SJSA1 (cell line): ENCODE data around the gene MICOS13. TPM values are rescaled to one million over a fixed set of nuclear protein-coding genes. Genes with fewer than 3 reads are reported as not detected.

Source experiments
- DNase-seq, 2 experiments: peaks; one replicate each; pipeline ENCODE4 v3.0.0-alpha.2; 2015 to 2020; ENCODE audit warnings: low spot score in 2 of 2, low read depth in 1 of 2
- H3K27ac ChIP-seq: fragments of 250-450 bp; sonication (Bioruptor Pico); 2 replicates; pipeline ENCODE4 v1.5.1; 2020; ENCODE audit warnings: mild to moderate bottlenecking, moderate library complexity
- H3K27me3 ChIP-seq: fragments of 250-450 bp; sonication (Bioruptor Pico); replicated peaks from 2 replicates; pipeline ENCODE4 v1.5.1; 2020; ENCODE audit warnings: mild to moderate bottlenecking, moderate library complexity
- H3K36me3 ChIP-seq: fragments of 250-450 bp; sonication (Bioruptor Pico); 2 replicates; pipeline ENCODE4 v1.5.1; 2020; ENCODE audit warnings: mild to moderate bottlenecking
- H3K4me1 ChIP-seq: fragments of 250-450 bp; sonication (Bioruptor Pico); replicated peaks from 2 replicates; pipeline ENCODE4 v1.6.1; 2021; ENCODE audit warnings: mild to moderate bottlenecking
- H3K4me3 ChIP-seq: fragments of 250-450 bp; sonication (Bioruptor Pico); 2 replicates; pipeline ENCODE4 v1.5.1; 2020; ENCODE audit warnings: mild to moderate bottlenecking
- H3K9me3 ChIP-seq: fragments of 250-450 bp; sonication (Bioruptor Pico); replicated peaks from 2 replicates; pipeline ENCODE4 v1.5.1; 2020; ENCODE audit warnings: mild to moderate bottlenecking
- total RNA-seq: library from RNA; depleted of rRNA; stranded (reverse); fragments of >200 nt; shearing (Covaris generic); gene quantifications from 2 replicates; pipeline ENCODE4 v1.2.3, GENCODE V29; 2014

MICOS13 gene
- total RNA-seq, 1 experiment from 2014 or later: 48.9 TPM

GRCh38 chr19:5654931-5655330, 25.4 kb downstream of the MICOS13 start:
- H3K27me3 ChIP-seq: no peaks in the 10 kb centered on the region
- no peak for DNase-seq
- peaks cover 92% of the 10 kb centered on the region for H3K36me3 ChIP-seq
- H3K4me1 ChIP-seq: no peaks in the 10 kb centered on the region
- H3K27ac ChIP-seq: no peak overlapping the region
- H3K9me3 ChIP-seq: no peaks in the 10 kb centered on the region
- no peak overlapping the region for H3K4me3 ChIP-seq

DNA sequence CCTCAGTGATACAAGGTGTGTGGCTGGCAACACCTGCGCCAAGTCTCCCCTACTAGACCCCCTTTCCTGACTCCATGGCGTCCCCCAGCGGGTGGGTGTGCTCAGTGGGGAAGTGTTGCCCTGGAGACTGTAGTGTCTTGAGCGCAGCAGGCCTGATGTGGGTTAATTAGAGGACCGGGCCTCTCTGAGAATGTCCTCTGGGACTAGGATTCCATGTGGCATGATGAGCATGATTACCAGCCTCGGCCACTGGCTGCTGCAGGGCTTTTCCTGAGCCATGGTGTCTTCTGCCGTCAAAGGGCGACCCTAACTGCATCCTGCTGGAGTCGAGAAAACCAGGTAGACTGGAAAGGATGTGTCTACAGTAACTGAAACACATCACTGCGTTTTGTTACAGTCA, 28.1 kb downstream of the MICOS13 start:
- DNase-seq: no peak
- Histone ChIP-seq H3K9me3 (no peaks in the 10 kb centered on the region), H3K27me3 (no peaks in the 10 kb centered on the region), H3K36me3 (peaks cover 87% of the 10 kb centered on the region), H3K4me1 (no peaks in the 10 kb centered on the region), H3K4me3 (no peak overlapping the region), H3K27ac (no peak overlapping the region)

DNA sequence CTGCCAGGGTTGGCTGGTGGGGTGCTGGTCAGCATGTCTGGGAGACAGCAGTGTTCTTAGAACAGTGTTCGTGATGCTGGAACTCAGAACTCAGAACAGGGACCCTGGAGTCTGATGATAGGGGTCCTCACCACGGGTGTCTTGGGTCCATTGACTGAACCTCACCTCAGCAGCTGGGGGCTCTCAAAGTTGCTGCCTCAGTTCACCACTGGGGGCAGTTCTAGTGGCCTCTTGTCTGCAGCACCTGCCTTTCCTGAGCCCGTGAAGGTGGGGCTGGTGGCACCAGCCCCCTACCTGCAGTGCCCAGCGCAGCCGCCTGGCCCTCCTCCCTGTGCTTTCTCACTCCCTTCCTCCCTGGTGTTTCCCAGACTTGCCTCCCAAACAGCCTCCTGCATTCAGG, 29.0 kb downstream of the MICOS13 start:
- H3K27ac ChIP-seq: no peak overlapping the region
- no peaks in the 10 kb centered on the region for H3K9me3 ChIP-seq
- DNase-seq: no peak
- H3K4me3 ChIP-seq: no peak overlapping the region
- peaks cover 90% of the 10 kb centered on the region for H3K36me3 ChIP-seq
- H3K4me1 ChIP-seq: no peaks in the 10 kb centered on the region
- H3K27me3 ChIP-seq: no peaks in the 10 kb centered on the region

DNA sequence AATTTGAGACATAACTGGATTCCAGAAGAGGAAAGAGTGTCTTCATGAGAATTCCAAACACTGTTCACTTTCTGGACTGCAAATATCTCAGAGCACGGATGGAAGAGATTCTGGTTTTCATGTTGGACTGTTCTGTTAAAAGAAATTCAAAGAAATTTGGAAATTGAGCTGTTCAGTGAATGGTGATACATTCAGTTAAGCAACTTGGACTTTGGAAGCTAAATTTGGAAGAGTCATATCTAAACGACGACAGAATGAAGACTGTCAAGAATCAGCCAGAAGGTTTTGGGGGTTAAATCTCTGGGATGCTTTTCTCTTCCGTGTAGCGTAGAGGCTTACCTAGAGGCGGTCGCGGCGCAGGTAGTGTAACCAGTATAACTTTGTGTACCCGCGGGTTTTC, 31.9 kb downstream of the MICOS13 start:
- Histone ChIP-seq H3K36me3 (peaks cover 93% of the 10 kb centered on the region), H3K4me3 (no peak overlapping the region), H3K9me3 (no peaks in the 10 kb centered on the region), H3K4me1 (no peaks in the 10 kb centered on the region), H3K27ac (no peak overlapping the region), H3K27me3 (no peaks in the 10 kb centered on the region)
- no peak for DNase-seq

- Histone ChIP-seq H3K36me3 (peaks cover 92% of the 10 kb centered on the region), H3K4me3 (no peak overlapping the region), H3K9me3 (no peaks in the 10 kb centered on the region), H3K27ac (no peak overlapping the region), H3K4me1 (no peaks in the 10 kb centered on the region), H3K27me3 (no peaks in the 10 kb centered on the region)
- DNase-seq: no peak
Measured at GRCh38 chr19:5646703-5647102, 33.6 kb downstream of the MICOS13 start.

GRCh38 chr19:5645409-5645808, 34.9 kb downstream of the MICOS13 start:
- no peak overlapping the region for H3K27ac ChIP-seq
- no peaks in the 10 kb centered on the region for H3K4me1 ChIP-seq
- no peaks in the 10 kb centered on the region for H3K27me3 ChIP-seq
- no peak overlapping the region for H3K4me3 ChIP-seq
- no peak for DNase-seq
- peaks cover 87% of the 10 kb centered on the region for H3K36me3 ChIP-seq
- no peaks in the 10 kb centered on the region for H3K9me3 ChIP-seq

GRCh38 chr19:5644037-5644436, 36.3 kb downstream of the MICOS13 start:
- Histone ChIP-seq H3K27ac (no peak overlapping the region), H3K4me3 (no peak overlapping the region), H3K36me3 (peaks cover 81% of the 10 kb centered on the region), H3K9me3 (no peaks in the 10 kb centered on the region), H3K4me1 (no peaks in the 10 kb centered on the region), H3K27me3 (no peaks in the 10 kb centered on the region)
- no peak for DNase-seq

- no peak overlapping the region for H3K4me3 ChIP-seq
- no peaks in the 10 kb centered on the region for H3K9me3 ChIP-seq
- no peak overlapping the region for H3K27ac ChIP-seq
- no peaks in the 10 kb centered on the region for H3K4me1 ChIP-seq
- H3K36me3 ChIP-seq: peaks cover 78% of the 10 kb centered on the region
- H3K27me3 ChIP-seq: no peaks in the 10 kb centered on the region
- no peak for DNase-seq
Measured at GRCh38 chr19:5643060-5643459, 37.3 kb downstream of the MICOS13 start.

DNA sequence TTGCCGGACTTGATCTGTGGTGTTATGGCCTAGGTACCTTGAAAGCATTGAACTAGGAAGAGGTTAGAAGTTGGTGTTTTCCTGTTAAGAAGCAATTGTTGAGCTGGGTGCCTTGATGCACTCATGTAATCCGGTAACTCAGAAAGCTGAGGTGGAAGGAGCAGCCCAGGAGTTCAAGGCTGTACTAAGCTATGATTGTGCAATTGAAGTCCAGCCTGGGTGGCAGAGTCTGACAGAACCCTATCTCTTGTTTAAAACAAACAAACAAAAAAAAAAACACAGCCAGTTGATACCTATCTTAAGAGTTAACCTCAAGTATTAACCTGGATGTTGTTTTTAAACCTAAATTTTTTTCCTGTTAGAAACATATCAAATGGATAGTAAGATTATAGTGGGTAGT, 38.1 kb downstream of the MICOS13 start:
- peaks cover 76% of the 10 kb centered on the region for H3K36me3 ChIP-seq

GRCh38 chr19:5641171-5641570, 39.1 kb downstream of the MICOS13 start:
- no peaks in the 10 kb centered on the region for H3K27me3 ChIP-seq
- H3K9me3 ChIP-seq: no peaks in the 10 kb centered on the region
- no peak for DNase-seq
- H3K27ac ChIP-seq: no peak overlapping the region
- peaks cover 71% of the 10 kb centered on the region for H3K36me3 ChIP-seq
- H3K4me1 ChIP-seq: no peaks in the 10 kb centered on the region
- H3K4me3 ChIP-seq: no peak overlapping the region

More for the DNA sequence above, 38.1 kb downstream of the MICOS13 start:
- H3K4me1 ChIP-seq: no peaks in the 10 kb centered on the region
- no peaks in the 10 kb centered on the region for H3K27me3 ChIP-seq
- no peak for DNase-seq
- no peak overlapping the region for H3K27ac ChIP-seq
- no peak overlapping the region for H3K4me3 ChIP-seq
- no peaks in the 10 kb centered on the region for H3K9me3 ChIP-seq

DNA sequence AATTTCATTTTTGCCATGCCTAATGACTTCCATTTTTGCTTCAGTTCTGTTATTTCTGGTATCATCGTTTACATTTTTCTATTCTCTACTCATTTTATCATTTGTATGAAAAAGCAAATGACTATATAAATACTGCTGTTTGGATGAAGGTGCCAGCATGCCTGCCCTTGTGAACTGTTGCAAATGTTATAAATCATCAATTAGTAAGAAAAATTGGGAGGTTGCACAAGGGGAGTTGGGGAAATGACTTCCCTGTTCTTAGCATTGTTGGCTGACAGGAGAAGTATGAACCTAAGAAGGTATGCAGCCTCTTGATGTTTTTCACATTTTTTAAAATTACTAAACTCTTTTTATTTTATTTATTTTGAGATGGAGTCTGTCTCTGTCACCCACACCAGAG, 42.3 kb downstream of the MICOS13 start:
- Histone ChIP-seq H3K9me3 (no peaks in the 10 kb centered on the region), H3K27ac (no peak overlapping the region), H3K4me3 (no peak overlapping the region), H3K27me3 (no peaks in the 10 kb centered on the region), H3K4me1 (no peaks in the 10 kb centered on the region), H3K36me3 (peaks cover 53% of the 10 kb centered on the region)
- DNase-seq: no peak

- no peaks in the 10 kb centered on the region for H3K27me3 ChIP-seq
- no peaks in the 10 kb centered on the region for H3K9me3 ChIP-seq
- peaks cover 56% of the 10 kb centered on the region for H3K36me3 ChIP-seq
- H3K27ac ChIP-seq: no peak overlapping the region
- no peaks in the 10 kb centered on the region for H3K4me1 ChIP-seq
- no peak overlapping the region for H3K4me3 ChIP-seq
- no peak for DNase-seq
Measured at GRCh38 chr19:5635427-5635826, 44.9 kb downstream of the MICOS13 start.

GRCh38 chr19:5632657-5633056, 47.7 kb downstream of the MICOS13 start:
- Histone ChIP-seq H3K9me3 (no peaks in the 10 kb centered on the region), H3K4me3 (no peak overlapping the region), H3K27ac (no peak overlapping the region), H3K27me3 (no peaks in the 10 kb centered on the region), H3K4me1 (no peaks in the 10 kb centered on the region), H3K36me3 (peaks cover 72% of the 10 kb centered on the region)
- DNase-seq: no peak

DNA sequence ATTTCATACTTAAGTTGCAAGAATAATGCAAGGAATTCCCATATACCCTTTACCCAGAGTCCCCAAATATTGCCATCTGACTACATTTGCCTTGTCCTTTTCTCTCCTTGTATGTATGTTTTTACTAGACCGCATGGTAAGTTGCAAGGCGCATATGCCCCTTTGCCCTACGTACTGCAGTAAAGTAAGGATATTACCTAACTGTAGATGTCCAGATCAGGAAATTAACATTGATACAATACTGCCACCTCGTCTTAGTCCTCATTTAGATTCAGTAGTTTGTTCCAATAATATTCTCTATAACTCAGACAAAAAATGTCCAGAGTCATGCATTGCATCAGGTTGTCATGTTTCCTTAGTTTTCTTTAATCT, 48.1 kb downstream of the MICOS13 start:
- no peaks in the 10 kb centered on the region for H3K9me3 ChIP-seq
- H3K4me1 ChIP-seq: no peaks in the 10 kb centered on the region
- DNase-seq: no peak
- H3K27ac ChIP-seq: no peak overlapping the region
- H3K36me3 ChIP-seq: peaks cover 73% of the 10 kb centered on the region
- no peak overlapping the region for H3K4me3 ChIP-seq
- H3K27me3 ChIP-seq: no peaks in the 10 kb centered on the region

DNA sequence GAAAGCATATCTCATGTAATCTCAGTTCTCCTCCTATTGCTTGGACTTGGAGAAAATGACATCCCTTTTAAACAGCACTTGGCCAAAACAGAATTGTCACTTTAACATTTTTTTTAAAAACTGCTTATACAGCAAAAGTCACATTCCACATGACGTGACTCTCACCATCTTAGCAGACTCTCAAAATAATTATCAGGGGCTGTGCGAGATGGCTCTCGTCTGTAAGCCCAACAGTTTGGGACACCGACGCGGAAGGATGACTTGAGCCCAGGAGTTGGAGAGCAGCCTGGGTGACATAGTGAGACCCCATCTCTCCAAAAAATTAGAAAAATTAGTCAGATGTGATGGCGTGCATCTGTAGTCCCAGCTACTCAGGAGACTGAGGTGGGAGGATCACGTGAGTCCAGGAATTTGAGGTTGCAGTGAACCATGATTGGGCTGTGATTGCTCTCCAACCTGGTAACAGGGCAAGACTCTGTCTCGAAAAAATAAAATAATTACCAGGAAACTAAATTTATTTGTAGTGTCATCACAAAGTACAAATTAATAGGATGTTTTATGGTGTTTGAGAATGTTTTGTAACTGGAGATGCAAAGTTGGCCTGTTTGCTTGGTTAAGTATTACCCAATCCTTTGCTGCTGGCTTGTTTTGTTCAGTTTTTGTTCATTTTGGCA, 48.6 kb downstream of the MICOS13 start:
- Histone ChIP-seq H3K4me1 (no peaks in the 10 kb centered on the region), H3K27me3 (no peaks in the 10 kb centered on the region), H3K36me3 (peaks cover 76% of the 10 kb centered on the region), H3K9me3 (no peaks in the 10 kb centered on the region), H3K4me3 (no peak overlapping the region), H3K27ac (no peak overlapping the region)
- no peak for DNase-seq
